ENCODE results near the gene TRUB2. TPM values are rescaled to one million over a fixed set of nuclear protein-coding genes. Genes with fewer than 3 reads are reported as not detected.
A peak's percentile ranks its signal among the peaks of the same experiment; 100 is the strongest.

TRUB2 gene
- total and polyA plus RNA-seq, 2 of the 13 experiments (the other 11 are each of a cell fraction or from before 2014, with no cell fraction given), result 22.3 to 41.2 TPM

DNA sequence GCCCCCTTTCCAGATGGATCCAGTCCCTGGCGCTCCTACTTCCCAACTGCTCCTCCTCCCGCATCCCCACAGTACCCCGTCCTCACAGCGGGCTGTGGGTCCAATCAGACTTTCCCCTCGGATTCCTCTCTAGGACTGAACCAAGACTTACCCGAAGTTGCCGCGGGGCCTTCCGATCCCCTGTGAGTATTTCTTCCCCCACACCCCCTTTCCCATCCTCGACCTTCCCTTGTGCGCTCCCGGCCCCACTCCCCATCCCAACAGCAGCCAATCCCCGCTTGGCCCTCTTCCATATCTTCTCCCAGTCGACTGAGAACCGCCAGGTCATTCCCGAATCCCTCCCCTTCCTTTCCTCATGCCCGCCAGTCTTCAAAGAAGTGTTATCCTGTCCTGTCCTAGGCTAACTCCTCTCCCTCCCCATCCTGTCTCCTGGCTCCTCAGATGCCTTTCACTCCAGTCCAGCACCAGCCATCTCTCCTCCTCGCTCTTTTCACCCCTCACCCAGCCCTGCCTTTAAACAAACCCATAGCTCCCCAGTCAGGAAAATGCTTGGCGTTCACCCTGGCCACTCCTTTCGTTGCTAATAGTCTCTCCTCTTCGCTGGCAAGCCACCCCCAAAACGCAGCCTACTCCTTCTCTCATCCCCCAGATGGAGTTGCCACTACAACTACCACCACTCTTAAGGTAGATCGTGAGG lies 45.5 kb downstream of the TRUB2 start (continued):
- TF ChIP-seq ZNF407 (CRISPR knock-in tag; IDR thresholded peaks at IDR 0.05; ENCODE audit: not compliant biosample characterization), result no peak
- TF ChIP-seq ZNF292 (CRISPR knock-in tag; IDR thresholded peaks at IDR 0.05; ENCODE audit: borderline replicate concordance, low read depth), result peak; percentile 28; the same call in 1 of the 2 replicates
- TF ChIP-seq SP140L (CRISPR knock-in tag; IDR thresholded peaks at IDR 0.05; ENCODE audit: borderline replicate concordance), result no peak
- no peak for TF ChIP-seq SNAI1 (CRISPR knock-in tag; IDR thresholded peaks at IDR 0.05; ENCODE audit: borderline replicate concordance)
- no peak for TF ChIP-seq PHF5A (CRISPR knock-in tag; IDR thresholded peaks at IDR 0.05; ENCODE audit: low read depth, unreplicated experiment)
- no peak for TF ChIP-seq NFIB (CRISPR knock-in tag; IDR thresholded peaks at IDR 0.05; ENCODE audit: borderline replicate concordance)
- no peak for TF ChIP-seq ZNF513 (CRISPR knock-in tag; conservative IDR thresholded peaks at IDR 0.05)
- no peak for TF ChIP-seq NR2C2 (CRISPR knock-in tag; IDR thresholded peaks at IDR 0.05; ENCODE audit: borderline replicate concordance)
- no peak for TF ChIP-seq MAFF (IDR thresholded peaks at IDR 0.05; ENCODE audit: low read depth, low read length)
- TF ChIP-seq TCF7 (IDR thresholded peaks at IDR 0.05; ENCODE audit: low read depth), result no peak
- TF ChIP-seq ZNF225 (CRISPR knock-in tag; IDR thresholded peaks at IDR 0.05), result no peak
- TF ChIP-seq FOXJ3 (CRISPR knock-in tag; IDR thresholded peaks at IDR 0.05; ENCODE audit: borderline replicate concordance), result no peak
- no peak for TF ChIP-seq MXI1 (IDR thresholded peaks at IDR 0.05; ENCODE audit: borderline replicate concordance, low read depth, low read length)
- TF ChIP-seq ZNF263 (CRISPR knock-in tag; IDR thresholded peaks at IDR 0.05), result peak; percentile 66; the same call in 1 of the 2 replicates
- TF ChIP-seq GABPA (IDR thresholded peaks at IDR 0.05; ENCODE audit: low read depth, low read length), result no peak
- TF ChIP-seq GABPA (CRISPR knock-in tag; IDR thresholded peaks at IDR 0.05; ENCODE audit: low read depth), result no peak
- peak; percentile 33; the same call in 1 of the 2 replicates for TF ChIP-seq ZNF501 (CRISPR knock-in tag; IDR thresholded peaks at IDR 0.05)
